Esophagus squamous epithelium (tissue), 5 donors: ENCODE measurements around the gene PTPRO. TPM values are rescaled to one million over a fixed set of nuclear protein-coding genes. Genes with fewer than 3 reads are reported as not detected.

Source experiments
- DNase-seq: peaks from one replicate; lab custom pipeline; 2025; lab: John Stamatoyannopoulos, UW
- H3K27ac ChIP-seq, 4 donors: fragments of 200-600 bp; sonication (generic); one replicate each; pipeline ENCODE4 v1.5.1; 2016 to 2019; ENCODE audit warnings: mild to moderate bottlenecking in 1 of 4
- H3K27me3 ChIP-seq, 4 donors: fragments of 200-600 bp; sonication (generic); 1 replicate in 3 of 4; 2 replicates in 1 of 4; pipeline versions ENCODE4 v1.5.1 to v1.6.0; 2017 to 2021; ENCODE audit warnings: antibody characterized with exemption in 1 of 4
- H3K36me3 ChIP-seq, 3 donors: fragments of 200-600 bp; sonication (generic); one replicate each; pipeline ENCODE4 v1.5.1; 2016 to 2019
- H3K4me1 ChIP-seq, 3 donors: fragments of 200-600 bp; sonication (generic); one replicate each; pipeline ENCODE4 v1.5.1; 2017 to 2019
- H3K4me3 ChIP-seq, 4 donors: fragments of 200-600 bp; sonication (generic); 1 replicate in 3 of 4; 2 replicates in 1 of 4; pipeline ENCODE4 v1.5.1; 2016 to 2019; ENCODE audit warnings: mild to moderate bottlenecking in 2 of 4, moderate library complexity in 1 of 4
- H3K9me3 ChIP-seq, 3 donors: fragments of 200-600 bp; sonication (generic); one replicate each; pipeline ENCODE4 v1.5.1; 2016 to 2019
- CTCF ChIP-seq, 6 experiments: fragments of 450-650 bp in 4 of 6; fragments of 200-600 bp in 2 of 6; sonication (generic) in 2 of 6; IDR thresholded peaks; one replicate each; pipeline ENCODE4 v1.5.1; 2016 to 2019; ENCODE audit warnings: antibody characterized with exemption in 6 of 6, mild to moderate bottlenecking in 4 of 6, moderate library complexity in 4 of 6
- POLR2A ChIP-seq, 4 donors: fragments of 450-650 bp; IDR thresholded peaks; one replicate each; pipeline ENCODE4 v1.6.1; 2017; ENCODE audit warnings: antibody characterized with exemption in 4 of 4, mild to moderate bottlenecking in 4 of 4, moderate library complexity in 3 of 4
- WGBS, 2 donors: methylation state at CpG; one replicate each; pipeline ENCODE4 v1.1.5; 2018; 5-methylcytosine and 5-hydroxymethylcytosine counted together
- intact Hi-C: fragments of 100-400 bp; cut with DNase I; formaldehyde crosslinking; loops from one replicate; pipeline ENCODE4 v1.15.0; 2022
- total RNA-seq, 4 donors: library from RNA; depleted of rRNA; stranded (reverse); fragments of >200 nt; gene quantifications; one replicate each; pipeline ENCODE4 v1.1.0, GENCODE V29; 2016
- donor health status: DM: yes; HTN: yes; CAD: no.

Gene PTPRO
- total RNA-seq, 4 donors from 2014 or later, result 0.13 to 1.4 (median 0.76) TPM; not detected in 1

- peak overlapping the region in 1 of 4 donors; percentile 24 for H3K4me3 ChIP-seq
- WGBS, 2 donors, result 13 to 14% methylated on average over 7 to 10 of the region's 10 CpGs
- peaks cover 3 to 56% (median 18%) of the 10 kb centered on the region in 3 donors for H3K4me1 ChIP-seq
- intact Hi-C loops, result loop anchor here (5.0 to 10.0 kb wide), 3 partner anchors 54 to 576 kb away; partner anchors contain the start of gene RERG
- no peak for TF ChIP-seq POLR2A (IDR thresholded peaks at IDR 0.05)
- no peak for TF ChIP-seq CTCF (IDR thresholded peaks at IDR 0.05)
- H3K27me3 ChIP-seq, result no peaks in the 10 kb centered on the region
- H3K27ac ChIP-seq, result peak overlapping the region; percentile 50 to 76 (median 64)
- no peaks in the 10 kb centered on the region for H3K36me3 ChIP-seq
- DNase-seq, result no peak
- H3K9me3 ChIP-seq, result no peaks in the 10 kb centered on the region
These were observed 43.3 kb upstream of the PTPRO start for GRCh38 chr12:15278816-15279658.

GRCh38 chr12:15280930-15281329, 41.4 kb upstream of the PTPRO start:
- no peak overlapping the region for H3K27ac ChIP-seq
- no peak for DNase-seq
- 84 to 85% methylated on average over 2 of the region's 2 CpGs for WGBS, 2 donors
- intact Hi-C loops, result no loop called here
- no peak overlapping the region for H3K4me3 ChIP-seq
- TF ChIP-seq POLR2A (IDR thresholded peaks at IDR 0.05) (no peak), CTCF (IDR thresholded peaks at IDR 0.05) (no peak)
- no peaks in the 10 kb centered on the region for H3K9me3 ChIP-seq
- H3K4me1 ChIP-seq, result peaks cover 0 to 37% (median 13%) of the 10 kb centered on the region in 3 donors
- peaks cover 0 to 6% (median 0%) of the 10 kb centered on the region in 4 donors for H3K27me3 ChIP-seq
- H3K36me3 ChIP-seq, result no peaks in the 10 kb centered on the region

- 35 to 37% methylated on average over 1 of the region's 1 CpG for WGBS, 2 donors
- TF ChIP-seq POLR2A (IDR thresholded peaks at IDR 0.05), result no peak
- TF ChIP-seq CTCF (IDR thresholded peaks at IDR 0.05), result no peak
- intact Hi-C loops, result no loop called here
- Histone ChIP-seq H3K4me3 (no peak overlapping the region), H3K9me3 (no peaks in the 10 kb centered on the region), H3K27ac (no peak overlapping the region), H3K27me3 (peaks cover 0 to 6% (median 0%) of the 10 kb centered on the region in 4 donors), H3K36me3 (no peaks in the 10 kb centered on the region), H3K4me1 (no peaks in the 10 kb centered on the region)
- no peak for DNase-seq
These were observed 33.1 kb upstream of the PTPRO start for GRCh38 chr12:15289192-15289591.

GRCh38 chr12:15293731-15294130, 28.6 kb upstream of the PTPRO start:
- no peak for DNase-seq
- H3K4me1 ChIP-seq, result no peaks in the 10 kb centered on the region
- H3K4me3 ChIP-seq, result no peak overlapping the region
- TF ChIP-seq CTCF (IDR thresholded peaks at IDR 0.05) (no peak), POLR2A (IDR thresholded peaks at IDR 0.05) (no peak)
- no peaks in the 10 kb centered on the region for H3K9me3 ChIP-seq
- 82 to 89% methylated on average over 3 of the region's 3 CpGs for WGBS, 2 donors
- intact Hi-C loops, result no loop called here
- H3K36me3 ChIP-seq, result no peaks in the 10 kb centered on the region
- no peak overlapping the region for H3K27ac ChIP-seq
- no peaks in the 10 kb centered on the region for H3K27me3 ChIP-seq

- intact Hi-C loops, result no loop called here
- Histone ChIP-seq H3K27me3 (peaks cover 0 to 5% (median 0%) of the 10 kb centered on the region in 4 donors), H3K4me1 (no peaks in the 10 kb centered on the region), H3K27ac (no peak overlapping the region), H3K9me3 (no peaks in the 10 kb centered on the region), H3K4me3 (no peak overlapping the region), H3K36me3 (no peaks in the 10 kb centered on the region)
- WGBS, 2 donors, result 72 to 90% methylated on average over 2 of the region's 2 CpGs
- no peak for TF ChIP-seq POLR2A (IDR thresholded peaks at IDR 0.05)
- DNase-seq, result no peak
These were observed 22.4 kb upstream of the PTPRO start for GRCh38 chr12:15299947-15300346.
